ENCODE data around the gene ENSA.

- TF ChIP-seq, protein P1, sequence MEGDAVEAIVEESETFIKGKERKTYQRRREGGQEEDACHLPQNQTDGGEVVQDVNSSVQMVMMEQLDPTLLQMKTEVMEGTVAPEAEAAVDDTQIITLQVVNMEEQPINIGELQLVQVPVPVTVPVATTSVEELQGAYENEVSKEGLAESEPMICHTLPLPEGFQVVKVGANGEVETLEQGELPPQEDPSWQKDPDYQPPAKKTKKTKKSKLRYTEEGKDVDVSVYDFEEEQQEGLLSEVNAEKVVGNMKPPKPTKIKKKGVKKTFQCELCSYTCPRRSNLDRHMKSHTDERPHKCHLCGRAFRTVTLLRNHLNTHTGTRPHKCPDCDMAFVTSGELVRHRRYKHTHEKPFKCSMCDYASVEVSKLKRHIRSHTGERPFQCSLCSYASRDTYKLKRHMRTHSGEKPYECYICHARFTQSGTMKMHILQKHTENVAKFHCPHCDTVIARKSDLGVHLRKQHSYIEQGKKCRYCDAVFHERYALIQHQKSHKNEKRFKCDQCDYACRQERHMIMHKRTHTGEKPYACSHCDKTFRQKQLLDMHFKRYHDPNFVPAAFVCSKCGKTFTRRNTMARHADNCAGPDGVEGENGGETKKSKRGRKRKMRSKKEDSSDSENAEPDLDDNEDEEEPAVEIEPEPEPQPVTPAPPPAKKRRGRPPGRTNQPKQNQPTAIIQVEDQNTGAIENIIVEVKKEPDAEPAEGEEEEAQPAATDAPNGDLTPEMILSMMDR (IDR thresholded peaks at IDR 0.05), result no peak
- peak; percentile 89 to 99 for TF ChIP-seq POLR2AphosphoS5 (IDR thresholded peaks at IDR 0.05)
- no peak for TF ChIP-seq EP300 (IDR thresholded peaks at IDR 0.05)
Observed at GRCh38 chr1:150629115-150629928, at the start of gene ENSA.

Data from esophagus muscularis mucosa (tissue), 4 donors.